Esophagus squamous epithelium (tissue), 4 donors: Measurements from ENCODE around the gene PAPPA.

ENCODE experiments used
- CTCF ChIP-seq, 6 experiments: fragments of 450-650 bp in 4 of 6; fragments of 200-600 bp in 2 of 6; sonication (generic) in 2 of 6; IDR thresholded peaks; one replicate each; pipeline ENCODE4 v1.5.1; 2016 to 2019; ENCODE audit warnings: antibody characterized with exemption in 6 of 6, mild to moderate bottlenecking in 4 of 6, moderate library complexity in 4 of 6
- POLR2A ChIP-seq, 4 donors: fragments of 450-650 bp; IDR thresholded peaks; one replicate each; pipeline ENCODE4 v1.6.1; 2017; ENCODE audit warnings: antibody characterized with exemption in 4 of 4, mild to moderate bottlenecking in 4 of 4, moderate library complexity in 3 of 4

- TF ChIP-seq CTCF (IDR thresholded peaks at IDR 0.05) (no peak), POLR2A (IDR thresholded peaks at IDR 0.05) (no peak)
Observed at GRCh38 chr9:116344416-116344815, 190.8 kb downstream of the PAPPA start.
